IMR-90 (cell line): ENCODE data around the gene ACVRL1. TPM values are rescaled to one million over a fixed set of nuclear protein-coding genes. Genes with fewer than 3 reads are reported as not detected.

Experiments used
- ATAC-seq: fragments of 200-7000 bp; cut with Tn5 transposase; 2 replicates; pipeline ENCODE4 v1.9.1; 2020; ENCODE audit warnings: low read depth, mild to moderate bottlenecking, moderate library complexity
- BruUV-seq: library from RNA; stranded (reverse); fragments of 400-500 nt; replicated peaks from 2 replicates; lab custom pipeline; 2021; lab: Mats Ljungman, UMichigan
- CTCF ChIA-PET: fragments of 300-600 bp; formaldehyde crosslinking; extraction: SDS; loops from one replicate; lab custom pipeline; 2021; ENCODE audit warnings: antibody characterized with exemption; lab: Yijun Ruan, JAX
- POLR2A ChIA-PET: fragments of 300-600 bp; sonication (Branson Sonifier 250); formaldehyde crosslinking; loops from one replicate; lab custom pipeline; 2022; ENCODE audit warnings: antibody characterized with exemption; ENCODE audit not compliant: unreplicated experiment; lab: Charles Lee
- DNase-seq: peaks from one replicate; pipeline ENCODE4 v3.0.0; 2013
- H2AFZ ChIP-seq: replicated peaks from 2 replicates; pipeline ENCODE3; 2013; ENCODE audit warnings: low read length, mild to moderate bottlenecking; ENCODE audit not compliant: poor library complexity
- H2AK5ac ChIP-seq: 2 replicates; pipeline ENCODE4 v1.6.1; 2013; ENCODE audit warnings: low read depth, low read length, inconsistent platforms
- H2AK9ac ChIP-seq: replicated peaks from 2 replicates; pipeline ENCODE3; 2013; ENCODE audit warnings: mild to moderate bottlenecking, low read depth, low read length, moderate library complexity; ENCODE audit not compliant: poor library complexity
- H2BK120ac ChIP-seq: 2 replicates; pipeline ENCODE4 v1.6.1; 2013; ENCODE audit warnings: low read depth, low read length, inconsistent platforms
- H2BK15ac ChIP-seq: 3 replicates; pipeline ENCODE4 v1.6.1; 2013; ENCODE audit warnings: low read depth, low read length, inconsistent platforms
- H2BK20ac ChIP-seq: 2 replicates; pipeline ENCODE4 v1.6.1; 2013; ENCODE audit warnings: low read depth, mild to moderate bottlenecking, inconsistent platforms, low read length, moderate library complexity
- H2BK5ac ChIP-seq: 2 replicates; pipeline ENCODE4 v1.6.1; 2013; ENCODE audit warnings: mild to moderate bottlenecking, low read depth, low read length, inconsistent platforms; ENCODE audit not compliant: poor library complexity, severe bottlenecking
- H3K14ac ChIP-seq: replicated peaks from 2 replicates; pipeline ENCODE4 v1.6.1; 2013; ENCODE audit warnings: low read depth, low read length, inconsistent platforms
- H3K18ac ChIP-seq: 2 replicates; pipeline ENCODE4 v1.6.1; 2013; ENCODE audit warnings: low read depth, low read length, control low read depth
- H3K23ac ChIP-seq: 2 replicates; pipeline ENCODE4 v1.6.1; 2013; ENCODE audit warnings: low read depth, low read length, inconsistent platforms
- H3K27ac ChIP-seq: 2 replicates; pipeline ENCODE4 v1.5.1; 2013; ENCODE audit warnings: mild to moderate bottlenecking, control low read depth, low read length; ENCODE audit not compliant: insufficient read depth
- H3K27me3 ChIP-seq: 2 replicates; pipeline ENCODE4 v1.6.1; 2013; ENCODE audit warnings: low read length; ENCODE audit not compliant: control insufficient read depth, insufficient read depth
- H3K36me3 ChIP-seq: 2 replicates; pipeline ENCODE4 v1.6.1; 2013; ENCODE audit warnings: low read length, mixed read lengths; ENCODE audit not compliant: control insufficient read depth, insufficient read depth
- H3K4ac ChIP-seq: 2 replicates; pipeline ENCODE4 v1.6.1; 2013; ENCODE audit warnings: low read depth, low read length, inconsistent platforms
- H3K4me1 ChIP-seq: 2 replicates; pipeline ENCODE4 v1.6.1; 2013; ENCODE audit warnings: low read length, mixed read lengths; ENCODE audit not compliant: control insufficient read depth, insufficient read depth
- H3K4me2 ChIP-seq: 2 replicates; pipeline ENCODE4 v1.6.1; 2013; ENCODE audit warnings: low read depth, mild to moderate bottlenecking, control low read depth, low read length, moderate library complexity
- H3K4me3 ChIP-seq: 2 replicates; pipeline ENCODE4 v1.5.1; 2013; ENCODE audit warnings: low read depth, mild to moderate bottlenecking, control low read depth, low read length, moderate library complexity; ENCODE audit not compliant: insufficient read depth
- H3K56ac ChIP-seq: 2 replicates; pipeline ENCODE4 v1.6.1; 2013; ENCODE audit warnings: low read length, inconsistent platforms; ENCODE audit not compliant: insufficient read depth; ENCODE audit errors: extremely low read depth
- H3K79me1 ChIP-seq, 2 experiments: 2 replicates each; pipeline ENCODE4 v1.6.1; 2013; ENCODE audit warnings: low read length in 2 of 2, inconsistent platforms in 1 of 2, low read depth in 1 of 2
- H3K9ac ChIP-seq: 2 replicates; pipeline ENCODE4 v1.6.1; 2013; ENCODE audit warnings: low read depth, low read length, control low read depth
- H3K9me1 ChIP-seq: 2 replicates; pipeline ENCODE4 v1.6.1; 2013; ENCODE audit warnings: low read length, inconsistent platforms; ENCODE audit not compliant: insufficient read depth
- H3K9me3 ChIP-seq: 2 replicates; pipeline ENCODE4 v1.6.1; 2013; ENCODE audit warnings: low read length; ENCODE audit not compliant: control insufficient read depth, insufficient read depth
- H4K20me1 ChIP-seq: 2 replicates; pipeline ENCODE4 v1.6.1; 2013; ENCODE audit warnings: low read length, inconsistent platforms; ENCODE audit not compliant: insufficient read depth
- H4K5ac ChIP-seq: 2 replicates; pipeline ENCODE4 v1.6.1; 2013; ENCODE audit warnings: mild to moderate bottlenecking, low read depth, low read length, control low read depth
- H4K8ac ChIP-seq, 2 experiments: 2 replicates each; pipeline ENCODE4 v1.6.1; 2013; ENCODE audit warnings: low read depth in 2 of 2, low read length in 2 of 2, control low read depth in 1 of 2, inconsistent platforms in 1 of 2
- H4K91ac ChIP-seq: 2 replicates; pipeline ENCODE4 v1.6.1; 2013; ENCODE audit warnings: low read depth, low read length, inconsistent platforms; ENCODE audit not compliant: insufficient read depth
- BHLHE40 ChIP-seq: fragments of 150-350 bp; IDR thresholded peaks from 2 replicates; pipeline ENCODE4 v1.6.1; 2016; ENCODE audit warnings: mild to moderate bottlenecking, low read depth, low read length
- CEBPB ChIP-seq: IDR thresholded peaks from 2 replicates; pipeline ENCODE4 v1.6.1; 2012; ENCODE audit warnings: low read depth, low read length, improper control_type of control experiment
- CHD1 ChIP-seq: IDR thresholded peaks from 2 replicates; pipeline ENCODE4 v1.6.1; 2012; ENCODE audit warnings: low read depth, low read length, improper control_type of control experiment
- FOS ChIP-seq: fragments of 150-350 bp; IDR thresholded peaks from 2 replicates; pipeline ENCODE4 v1.6.1; 2016; ENCODE audit warnings: low read depth, low read length
- MAFK ChIP-seq: IDR thresholded peaks from 2 replicates; pipeline ENCODE4 v1.6.1; 2012; ENCODE audit warnings: low read depth, low read length, improper control_type of control experiment
- MAZ ChIP-seq: IDR thresholded peaks from 2 replicates; pipeline ENCODE4 v1.6.1; 2012; ENCODE audit warnings: low read depth, mild to moderate bottlenecking, low read length, improper control_type of control experiment, moderate library complexity, borderline replicate concordance
- NFE2L2 ChIP-seq: fragments of 150-350 bp; IDR thresholded peaks from 2 replicates; pipeline ENCODE4 v1.6.1; 2016; ENCODE audit warnings: low read depth, mild to moderate bottlenecking, low read length
- POLR2A ChIP-seq: IDR thresholded peaks from 2 replicates; pipeline ENCODE4 v1.6.1; 2012; ENCODE audit warnings: mild to moderate bottlenecking, low read depth, low read length
- RAD21 ChIP-seq: IDR thresholded peaks from 2 replicates; pipeline ENCODE4 v1.6.1; 2012; ENCODE audit warnings: low read length, improper control_type of control experiment
- RCOR1 ChIP-seq: IDR thresholded peaks from 2 replicates; pipeline ENCODE4 v1.6.1; 2012; ENCODE audit warnings: mild to moderate bottlenecking, low read length, improper control_type of control experiment; ENCODE audit not compliant: insufficient replicate concordance
- RFX5 ChIP-seq: IDR thresholded peaks from 2 replicates; pipeline ENCODE4 v1.8.0; 2012; ENCODE audit warnings: low read depth, mild to moderate bottlenecking, low read length, moderate library complexity
- SMC3 ChIP-seq: fragments of 150-350 bp; IDR thresholded peaks from 2 replicates; pipeline ENCODE4 v1.6.1; 2016; ENCODE audit warnings: low read depth, mild to moderate bottlenecking, antibody characterized with exemption, low read length, moderate library complexity
- WGBS, 2 experiments: methylation state at CpG; one replicate each; pipeline versions ENCODE4 v1.1.5 to v1.1.7; 2013; ENCODE audit warnings: missing lambda C conversion rate in 2 of 2; ENCODE audit not compliant: insufficient read length in 1 of 2; ENCODE audit errors: extremely low coverage in 2 of 2; 5-methylcytosine and 5-hydroxymethylcytosine counted together
- dilution Hi-C: fragments of 300-500 bp; cut with HindIII; formaldehyde crosslinking; loops from one replicate; pipeline ENCODE4 v1.14.3; 2018; ENCODE audit warnings: low sequenced_read_pairs; ENCODE audit not compliant: unreplicated experiment
- in situ Hi-C: fragments of 300-500 bp; cut with MboI; formaldehyde crosslinking; loops from 3 replicates; pipeline ENCODE4 v1.14.3; 2019; ENCODE audit warnings: low sequenced_read_pairs, inconsistent platforms, mixed read lengths
- intact Hi-C: fragments of 100-400 bp; cut with micrococcal nuclease; formaldehyde crosslinking; loops from 2 replicates; pipeline ENCODE4 v1.10.0; 2022
- polyA plus RNA-seq, 3 experiments: library from polyadenylated mRNA; depleted of rRNA; stranded (reverse); fragments of >200 nt; gene quantifications; 2 replicates each; pipeline ENCODE4 v1.2.3, GENCODE V29; 2012; ENCODE audit warnings: low replicate concordance in 1 of 3
- total RNA-seq: library from RNA; depleted of rRNA; stranded (reverse); fragments of >200 nt; gene quantifications from 2 replicates; pipeline ENCODE4 v1.2.3, GENCODE V29; 2012
- TF ChIP-seq, protein P1 (sequence below): fragments of 150-350 bp; IDR thresholded peaks from 2 replicates; pipeline ENCODE4 v1.6.1; 2017; ENCODE audit warnings: mild to moderate bottlenecking, antibody characterized with exemption, low read length, low read depth
- TF ChIP-seq, protein P2 (sequence below): fragments of 150-350 bp; IDR thresholded peaks from 2 replicates; pipeline ENCODE4 v1.6.1; 2016; ENCODE audit warnings: low read depth, mild to moderate bottlenecking, low read length, moderate library complexity, borderline replicate concordance
- TF ChIP-seq, protein P3 (sequence below): conservative IDR thresholded peaks from 2 replicates; pipeline ENCODE4 v1.5.1; 2012; ENCODE audit warnings: mild to moderate bottlenecking, low read depth, low read length, improper control_type of control experiment

Gene ACVRL1
- total and polyA plus RNA-seq, 2 of the 4 experiments (the other 2 are of a cell fraction) = 6.4 to 7.5 TPM

DNA sequence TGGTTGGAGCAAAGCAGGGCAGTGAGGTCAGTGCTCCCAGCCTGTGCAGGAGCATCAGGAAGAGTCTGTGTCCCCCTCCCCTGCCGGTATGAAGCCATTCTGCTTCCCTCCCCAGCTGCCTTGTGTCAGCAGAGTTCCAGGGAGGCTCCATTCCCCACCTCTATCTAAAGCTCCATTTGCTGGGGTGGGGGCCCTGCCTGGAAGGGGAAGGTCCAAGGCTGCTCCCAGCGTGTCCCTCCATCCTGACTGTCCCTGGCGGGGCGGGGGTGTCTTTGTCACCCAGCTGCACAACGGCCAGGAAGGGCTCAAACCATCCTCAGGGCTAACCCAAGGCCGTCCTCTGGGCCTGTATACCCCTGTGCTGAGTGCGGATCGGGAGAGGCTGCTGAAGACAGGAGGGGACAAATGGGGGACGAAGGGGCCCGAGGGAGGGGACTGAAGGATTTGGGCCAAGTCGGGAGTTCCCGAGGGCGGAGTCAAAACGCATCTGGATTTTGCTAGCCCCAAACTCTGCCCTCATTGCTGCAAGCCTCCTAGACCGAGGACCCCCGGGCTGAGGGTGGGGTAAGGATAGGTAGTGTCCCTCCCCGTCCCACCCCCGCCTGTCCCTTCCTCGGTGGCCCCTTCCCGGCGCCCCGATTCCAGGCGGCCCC, 748 bp upstream of the ACVRL1 start:
- no peaks in the 10 kb centered on the region for H3K9me3 ChIP-seq
- H3K4me1 ChIP-seq = peaks cover 33% of the 10 kb centered on the region
- no peak overlapping the region for H3K4me2 ChIP-seq
- POLR2A ChIA-PET = no interaction called here
- peaks cover 43% of the 10 kb centered on the region for H3K9me1 ChIP-seq
- H3K79me1 ChIP-seq = peaks cover 0 to 22% of the 10 kb centered on the region in 2 experiments; a peak in 3 of 4 replicates
- peak overlapping the region; percentile 78 for H3K14ac ChIP-seq
- H4K20me1 ChIP-seq = no peaks in the 10 kb centered on the region
- TF ChIP-seq CEBPB = no peak
- no peak for TF ChIP-seq MAFK
- TF ChIP-seq RCOR1 = no peak
- TF ChIP-seq BHLHE40 = no peak
- TF ChIP-seq, protein P1, sequence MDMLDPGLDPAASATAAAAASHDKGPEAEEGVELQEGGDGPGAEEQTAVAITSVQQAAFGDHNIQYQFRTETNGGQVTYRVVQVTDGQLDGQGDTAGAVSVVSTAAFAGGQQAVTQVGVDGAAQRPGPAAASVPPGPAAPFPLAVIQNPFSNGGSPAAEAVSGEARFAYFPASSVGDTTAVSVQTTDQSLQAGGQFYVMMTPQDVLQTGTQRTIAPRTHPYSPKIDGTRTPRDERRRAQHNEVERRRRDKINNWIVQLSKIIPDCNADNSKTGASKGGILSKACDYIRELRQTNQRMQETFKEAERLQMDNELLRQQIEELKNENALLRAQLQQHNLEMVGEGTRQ = no peak
- TF ChIP-seq RFX5 = no peak
- TF ChIP-seq, protein P2, sequence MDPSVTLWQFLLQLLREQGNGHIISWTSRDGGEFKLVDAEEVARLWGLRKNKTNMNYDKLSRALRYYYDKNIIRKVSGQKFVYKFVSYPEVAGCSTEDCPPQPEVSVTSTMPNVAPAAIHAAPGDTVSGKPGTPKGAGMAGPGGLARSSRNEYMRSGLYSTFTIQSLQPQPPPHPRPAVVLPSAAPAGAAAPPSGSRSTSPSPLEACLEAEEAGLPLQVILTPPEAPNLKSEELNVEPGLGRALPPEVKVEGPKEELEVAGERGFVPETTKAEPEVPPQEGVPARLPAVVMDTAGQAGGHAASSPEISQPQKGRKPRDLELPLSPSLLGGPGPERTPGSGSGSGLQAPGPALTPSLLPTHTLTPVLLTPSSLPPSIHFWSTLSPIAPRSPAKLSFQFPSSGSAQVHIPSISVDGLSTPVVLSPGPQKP = no peak
- no peak for TF ChIP-seq RAD21
- TF ChIP-seq CHD1 = no peak
- no peak for TF ChIP-seq MAZ
- no peak for TF ChIP-seq FOS
- TF ChIP-seq POLR2A = no peak
- TF ChIP-seq SMC3 = no peak
- TF ChIP-seq, protein P3, sequence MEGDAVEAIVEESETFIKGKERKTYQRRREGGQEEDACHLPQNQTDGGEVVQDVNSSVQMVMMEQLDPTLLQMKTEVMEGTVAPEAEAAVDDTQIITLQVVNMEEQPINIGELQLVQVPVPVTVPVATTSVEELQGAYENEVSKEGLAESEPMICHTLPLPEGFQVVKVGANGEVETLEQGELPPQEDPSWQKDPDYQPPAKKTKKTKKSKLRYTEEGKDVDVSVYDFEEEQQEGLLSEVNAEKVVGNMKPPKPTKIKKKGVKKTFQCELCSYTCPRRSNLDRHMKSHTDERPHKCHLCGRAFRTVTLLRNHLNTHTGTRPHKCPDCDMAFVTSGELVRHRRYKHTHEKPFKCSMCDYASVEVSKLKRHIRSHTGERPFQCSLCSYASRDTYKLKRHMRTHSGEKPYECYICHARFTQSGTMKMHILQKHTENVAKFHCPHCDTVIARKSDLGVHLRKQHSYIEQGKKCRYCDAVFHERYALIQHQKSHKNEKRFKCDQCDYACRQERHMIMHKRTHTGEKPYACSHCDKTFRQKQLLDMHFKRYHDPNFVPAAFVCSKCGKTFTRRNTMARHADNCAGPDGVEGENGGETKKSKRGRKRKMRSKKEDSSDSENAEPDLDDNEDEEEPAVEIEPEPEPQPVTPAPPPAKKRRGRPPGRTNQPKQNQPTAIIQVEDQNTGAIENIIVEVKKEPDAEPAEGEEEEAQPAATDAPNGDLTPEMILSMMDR = no peak
- TF ChIP-seq NFE2L2 = no peak
- in situ Hi-C loops (no loop called here), dilution Hi-C loops (no loop called here), intact Hi-C loops (no loop called here)
- H3K18ac ChIP-seq = peak overlapping the region; percentile 2; the same call in 1 of the 2 replicates
- DNase-seq (no peak), ATAC-seq (no peak)
- peak overlapping the region; percentile 26; the same call in 1 of the 2 replicates for H4K5ac ChIP-seq
- peak overlapping the region; percentile 37 for H4K91ac ChIP-seq
- peak overlapping the region; percentile 59; the same call in 1 of the 2 replicates for H3K23ac ChIP-seq
- H3K56ac ChIP-seq = no peak overlapping the region
- peak overlapping the region; percentile 87 for H2AFZ ChIP-seq
- CTCF ChIA-PET = interaction anchor here (2.4 kb wide), 1 partner anchor 16 kb away, joined by 8 read pairs; no protein-coding TSS in a partner anchor
- H3K4me3 ChIP-seq = no peak overlapping the region; the same call in 1 of the 2 replicates
- no peak overlapping the region for H3K27ac ChIP-seq
- WGBS, 2 experiments = 60% methylated on average over 2 of the region's 23 CpGs; no CpG with 5 or more reads in 1 of the 2 experiments
- peak overlapping the region; percentile 45; the same call in 2 of the 3 replicates for H2BK15ac ChIP-seq
- H3K9ac ChIP-seq = no peak overlapping the region
- no peaks in the 10 kb centered on the region for H3K36me3 ChIP-seq
- peak overlapping the region; percentile 2 for H2AK9ac ChIP-seq
- H2BK20ac ChIP-seq = peak overlapping the region; percentile 88; the same call in 1 of the 2 replicates
- BruUV-seq = no TSS peak
- H2BK120ac ChIP-seq = peak overlapping the region; percentile 83
- peak overlapping the region; percentile 92 for H3K4ac ChIP-seq
- peak overlapping the region in 1 of 2 experiments; percentile 82; a peak in 2 of 4 replicates for H4K8ac ChIP-seq
- H2AK5ac ChIP-seq = peak overlapping the region; percentile 92
- H2BK5ac ChIP-seq = no peak overlapping the region
- H3K27me3 ChIP-seq = no peaks in the 10 kb centered on the region
